Omental fat pad (tissue), 4 donors: ENCODE data around the gene FAT2. TPM values are rescaled to one million over a fixed set of nuclear protein-coding genes. Genes with fewer than 3 reads are reported as not detected.

Experiments
- ATAC-seq: fragments of 150-250 bp; one replicate; pipeline ENCODE4 v1.9.1; 2016; ENCODE audit warnings: mild to moderate bottlenecking, moderate library complexity; ENCODE audit not compliant: low FRiP score
- DNase-seq: peaks from one replicate; pipeline ENCODE4 v3.0.0-alpha.2; 2019; ENCODE audit warnings: low spot score
- CTCF ChIP-seq, 3 donors: fragments of 450-650 bp; IDR thresholded peaks; one replicate each; pipeline ENCODE4 v1.5.1; 2016 to 2017; ENCODE audit warnings: antibody characterized with exemption in 3 of 3, mild to moderate bottlenecking in 3 of 3, moderate library complexity in 2 of 3
- total RNA-seq, 4 donors: library from RNA; depleted of rRNA; stranded (reverse); fragments of >200 nt; gene quantifications; one replicate each; pipeline ENCODE4 v1.1.0, GENCODE V29; 2016

FAT2 gene
- total RNA-seq, 4 donors from 2014 or later: 0.24 to 0.25 TPM; not detected in 2

GRCh38 chr5:151620461-151620840 lies 29.3 kb upstream of the FAT2 start:
- no peak for DNase-seq
- ATAC-seq: no peak
- no peak for TF ChIP-seq CTCF (IDR thresholded peaks at IDR 0.05)

DNA sequence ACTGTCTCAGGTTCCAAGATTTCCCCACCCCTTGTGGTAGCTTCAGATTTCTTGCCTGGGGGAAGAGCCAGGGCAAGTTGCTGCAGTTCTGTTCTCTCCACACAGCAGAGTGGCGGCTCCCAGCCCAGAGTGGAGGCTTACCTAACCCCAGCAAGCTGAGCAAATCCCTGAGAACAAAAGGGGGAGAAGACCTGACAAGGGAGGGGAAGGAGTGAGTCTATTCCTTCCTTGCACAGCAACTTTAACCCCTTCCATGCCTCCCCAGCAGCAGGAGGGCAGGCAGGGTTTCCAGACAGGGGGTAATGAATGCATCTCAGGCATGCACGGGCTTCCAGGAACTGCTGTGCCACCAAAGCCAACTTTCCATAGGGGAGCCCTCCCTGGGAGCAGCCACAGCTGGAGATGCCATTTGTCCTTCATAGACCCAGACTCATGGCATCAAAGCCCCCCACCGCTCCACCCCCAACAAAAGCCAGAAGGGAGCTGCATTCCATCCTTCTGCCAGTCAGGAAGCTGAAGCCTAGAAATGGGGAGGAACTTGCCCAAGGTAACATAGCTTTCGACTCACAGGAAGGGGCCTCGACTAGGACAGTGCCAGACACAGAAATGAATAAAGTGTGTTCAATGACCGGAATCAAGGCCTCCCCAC lies 28.8 kb upstream of the FAT2 start:
- ATAC-seq (no peak), DNase-seq (no peak)
- TF ChIP-seq CTCF (IDR thresholded peaks at IDR 0.05): no peak

DNA sequence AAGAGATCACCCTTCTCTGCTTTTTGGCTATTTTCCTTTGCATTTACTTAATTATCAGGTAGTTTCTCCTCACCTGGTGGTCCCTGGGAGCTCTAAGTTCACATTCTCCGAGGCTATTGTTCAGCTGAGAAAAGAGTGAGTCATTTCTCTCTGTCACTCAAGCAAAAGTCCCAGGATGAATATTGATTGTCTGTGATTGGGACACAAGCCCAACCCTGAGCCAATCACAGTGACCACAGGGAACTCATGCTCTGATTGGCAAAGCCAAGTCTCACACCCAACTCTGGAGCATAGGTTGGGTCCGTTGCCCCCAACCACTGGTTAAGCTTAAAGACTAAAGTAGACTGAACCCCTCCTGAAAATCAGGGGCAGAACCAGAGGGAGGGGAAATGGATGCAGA lies 27.8 kb upstream of the FAT2 start:
- ATAC-seq (no peak), DNase-seq (no peak)
- no peak for TF ChIP-seq CTCF (IDR thresholded peaks at IDR 0.05)

GRCh38 chr5:151617841-151618710 lies 26.9 kb upstream of the FAT2 start:
- ATAC-seq (no peak), DNase-seq (no peak)
- no peak for TF ChIP-seq CTCF (IDR thresholded peaks at IDR 0.05)

DNA sequence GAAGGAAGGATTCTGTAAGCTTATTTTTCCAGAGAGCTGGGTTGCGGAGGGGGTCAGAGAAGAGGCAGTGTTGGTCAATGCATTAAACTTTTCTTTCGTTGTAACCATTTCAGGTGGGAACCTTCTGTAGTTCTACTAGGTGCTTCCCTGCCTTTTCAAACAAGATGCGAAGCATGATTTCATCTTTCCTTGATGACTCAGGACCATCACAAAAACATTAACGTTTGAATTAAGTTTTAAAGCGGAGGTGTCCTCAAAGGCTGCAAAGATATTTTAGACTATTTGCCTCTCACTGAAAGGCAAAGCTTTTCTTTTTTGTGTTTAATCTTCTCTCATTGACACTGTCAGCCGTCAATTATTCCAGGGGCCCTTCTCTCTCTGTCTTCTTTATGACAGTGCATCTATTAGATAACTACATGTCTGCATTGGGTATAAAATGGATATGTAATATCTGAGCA lies 26.3 kb upstream of the FAT2 start:
- no peak for TF ChIP-seq CTCF (IDR thresholded peaks at IDR 0.05)
- DNase-seq (no peak), ATAC-seq (no peak)

- DNase-seq (no peak), ATAC-seq (no peak)
- TF ChIP-seq CTCF (IDR thresholded peaks at IDR 0.05): no peak
Observed at GRCh38 chr5:151615431-151615830, 24.3 kb upstream of the FAT2 start.
